ENCODE measurements around the gene PPP1R11. TPM values are rescaled to one million over a fixed set of nuclear protein-coding genes. Genes with fewer than 3 reads are reported as not detected.
"Not testable (repeated sequence)": the region's sequence is repeated elsewhere in the genome, so short reads cannot be mapped to it uniquely, and the experiment has no call there.

PPP1R11 gene
- polyA plus RNA-seq, 1 donor (not counting 4 experiments of a cell fraction or from before 2014, with no cell fraction given), result 58.0 TPM

- Histone ChIP-seq H3K4me1 (ENCODE audit: control insufficient read depth, extremely low read depth, insufficient read depth, low read length) (no peaks in the 10 kb centered on the region), H3K9ac (ENCODE audit: control insufficient read depth, extremely low read depth, insufficient read depth, low read length) (no peak overlapping the region), H3K79me2 (ENCODE audit: control insufficient read depth, insufficient read depth, low read length) (no peaks in the 10 kb centered on the region), H3K36me3 (ENCODE audit: control insufficient read depth in 2 of 2, extremely low read depth in 1 of 2, insufficient read depth in 2 of 2, low read length in 2 of 2) (no peaks in the 10 kb centered on the region), H3K9me3 (ENCODE audit: control insufficient read depth, low read depth, low read length) (no peaks in the 10 kb centered on the region), H3K9me1 (ENCODE audit: control insufficient read depth, extremely low read depth, insufficient read depth, low read length) (no peaks in the 10 kb centered on the region), H3K4me3 (ENCODE audit: control insufficient read depth in 2 of 3, extremely low read depth in 1 of 3, insufficient read depth in 2 of 3, low read depth in 1 of 3, low read length in 3 of 3) (no peak overlapping the region), H3K27ac (ENCODE audit: control insufficient read depth, insufficient read depth, low read length) (no peak overlapping the region), H4K20me1 (ENCODE audit: control insufficient read depth, extremely low read depth, insufficient read depth, low read length) (no peaks in the 10 kb centered on the region), H2AFZ (ENCODE audit: control insufficient read depth, low read length) (no peak overlapping the region), H3K4me2 (ENCODE audit: control insufficient read depth, extremely low read depth, insufficient read depth, low read depth, low read length) (no peak overlapping the region), H3K27me3 (ENCODE audit: control insufficient read depth, extremely low read depth, insufficient read depth, low read length) (peaks cover 43% of the 10 kb centered on the region)
- dilution Hi-C loops (cut with MboI; ENCODE audit: extremely low pct_ligation_motif_present, low sequenced_read_pairs), result no loop called here
- no peak for FAIRE-seq
- no peak for DNase-seq (ENCODE audit: low read depth, low spot score)
- TF ChIP-seq CTCF (optimal IDR thresholded peaks at IDR 0.05 in 1 of 3, IDR thresholded peaks at IDR 0.05 in 1 of 3, conservative IDR thresholded peaks at IDR 0.05 in 1 of 3; ENCODE audit: extremely low read depth in 1 of 3, insufficient read depth in 2 of 3, low read length in 3 of 3) (no peak), EZH2 (IDR thresholded peaks at IDR 0.05; ENCODE audit: low read length) (no peak)
These were observed 46.8 kb downstream of the PPP1R11 start for GRCh38 chr6:30113841-30114240.

- Histone ChIP-seq H3K36me3 (ENCODE audit: control insufficient read depth in 2 of 2, extremely low read depth in 1 of 2, insufficient read depth in 2 of 2, low read length in 2 of 2) (no peaks in the 10 kb centered on the region), H3K27me3 (ENCODE audit: control insufficient read depth, extremely low read depth, insufficient read depth, low read length) (peaks cover 26% of the 10 kb centered on the region), H3K9me1 (ENCODE audit: control insufficient read depth, extremely low read depth, insufficient read depth, low read length) (no peaks in the 10 kb centered on the region), H3K79me2 (ENCODE audit: control insufficient read depth, insufficient read depth, low read length) (no peaks in the 10 kb centered on the region), H3K4me2 (ENCODE audit: control insufficient read depth, extremely low read depth, insufficient read depth, low read depth, low read length) (no peak overlapping the region), H2AFZ (ENCODE audit: control insufficient read depth, low read length) (no peak overlapping the region), H3K4me3 (ENCODE audit: control insufficient read depth in 2 of 3, extremely low read depth in 1 of 3, insufficient read depth in 2 of 3, low read depth in 1 of 3, low read length in 3 of 3) (no peak overlapping the region), H3K4me1 (ENCODE audit: control insufficient read depth, extremely low read depth, insufficient read depth, low read length) (no peaks in the 10 kb centered on the region), H3K9me3 (ENCODE audit: control insufficient read depth, low read depth, low read length) (no peaks in the 10 kb centered on the region), H3K9ac (ENCODE audit: control insufficient read depth, extremely low read depth, insufficient read depth, low read length) (no peak overlapping the region), H4K20me1 (ENCODE audit: control insufficient read depth, extremely low read depth, insufficient read depth, low read length) (no peaks in the 10 kb centered on the region), H3K27ac (ENCODE audit: control insufficient read depth, insufficient read depth, low read length) (no peak overlapping the region)
- DNase-seq (ENCODE audit: low read depth, low spot score), result no peak
- dilution Hi-C loops (cut with MboI; ENCODE audit: extremely low pct_ligation_motif_present, low sequenced_read_pairs), result no loop called here
- FAIRE-seq, result no peak
- TF ChIP-seq CTCF (optimal IDR thresholded peaks at IDR 0.05 in 1 of 3, IDR thresholded peaks at IDR 0.05 in 1 of 3, conservative IDR thresholded peaks at IDR 0.05 in 1 of 3; ENCODE audit: extremely low read depth in 1 of 3, insufficient read depth in 2 of 3, low read length in 3 of 3), result no peak
- TF ChIP-seq EZH2 (IDR thresholded peaks at IDR 0.05; ENCODE audit: low read length), result no peak
These were observed 49.7 kb downstream of the PPP1R11 start for GRCh38 chr6:30116724-30117123.

- FAIRE-seq; H3K9ac ChIP-seq (ENCODE audit: control insufficient read depth, extremely low read depth, insufficient read depth, low read length); H3K4me2 ChIP-seq (ENCODE audit: control insufficient read depth, extremely low read depth, insufficient read depth, low read depth, low read length); H3K27ac ChIP-seq (ENCODE audit: control insufficient read depth, insufficient read depth, low read length); H3K9me1 ChIP-seq (ENCODE audit: control insufficient read depth, extremely low read depth, insufficient read depth, low read length); dilution Hi-C loops (cut with MboI; ENCODE audit: extremely low pct_ligation_motif_present, low sequenced_read_pairs); H3K36me3 ChIP-seq (ENCODE audit: control insufficient read depth in 2 of 2, extremely low read depth in 1 of 2, insufficient read depth in 2 of 2, low read length in 2 of 2); H3K9me3 ChIP-seq (ENCODE audit: control insufficient read depth, low read depth, low read length); DNase-seq (ENCODE audit: low read depth, low spot score); H4K20me1 ChIP-seq (ENCODE audit: control insufficient read depth, extremely low read depth, insufficient read depth, low read length); H3K4me1 ChIP-seq (ENCODE audit: control insufficient read depth, extremely low read depth, insufficient read depth, low read length); H3K79me2 ChIP-seq (ENCODE audit: control insufficient read depth, insufficient read depth, low read length); H2AFZ ChIP-seq (ENCODE audit: control insufficient read depth, low read length); H3K27me3 ChIP-seq (ENCODE audit: control insufficient read depth, extremely low read depth, insufficient read depth, low read length); H3K4me3 ChIP-seq (ENCODE audit: control insufficient read depth in 2 of 3, extremely low read depth in 1 of 3, insufficient read depth in 2 of 3, low read depth in 1 of 3, low read length in 3 of 3): not testable (repeated sequence)
These were observed 51.7 kb downstream of the PPP1R11 start for GRCh38 chr6:30118691-30119090.
